Trophoblast cell (in vitro differentiated cells and primary cell): Measurements from ENCODE around the gene RASA3.

Source experiments
- DNase-seq, 2 donors: peaks; one replicate each; pipeline ENCODE4 v3.0.0-alpha.2; 2016
- H2AFZ ChIP-seq: 2 replicates; pipeline ENCODE4 v1.6.1; 2013; ENCODE audit warnings: low read length, moderate library complexity, mild to moderate bottlenecking; ENCODE audit not compliant: insufficient read depth, poor library complexity
- H2AK5ac ChIP-seq: 2 replicates; pipeline ENCODE4 v1.6.1; 2013; ENCODE audit warnings: mild to moderate bottlenecking, low read length
- H2BK120ac ChIP-seq: 2 replicates; pipeline ENCODE4 v1.6.1; 2013; ENCODE audit warnings: low read length, mild to moderate bottlenecking, moderate library complexity; ENCODE audit not compliant: insufficient read depth, poor library complexity
- H2BK12ac ChIP-seq: 2 replicates; pipeline ENCODE4 v1.6.1; 2013; ENCODE audit warnings: mild to moderate bottlenecking, low read length, moderate library complexity
- H2BK5ac ChIP-seq: 2 replicates; pipeline ENCODE4 v1.6.1; 2013; ENCODE audit warnings: low read length, low read depth, moderate library complexity, mild to moderate bottlenecking; ENCODE audit not compliant: poor library complexity
- H3K14ac ChIP-seq: 2 replicates; pipeline ENCODE4 v1.6.1; 2013; ENCODE audit warnings: mild to moderate bottlenecking, low read length
- H3K18ac ChIP-seq: 2 replicates; pipeline ENCODE4 v1.6.1; 2013; ENCODE audit warnings: mild to moderate bottlenecking, low read length
- H3K23ac ChIP-seq: 2 replicates; pipeline ENCODE4 v1.6.1; 2013; ENCODE audit warnings: low read length
- H3K27ac ChIP-seq: 2 replicates; pipeline ENCODE4 v1.5.1; 2013; ENCODE audit warnings: low read depth, mild to moderate bottlenecking, inconsistent platforms, low read length, moderate library complexity
- H3K27me3 ChIP-seq: 2 replicates; pipeline ENCODE4 v1.6.1; 2013; ENCODE audit warnings: inconsistent platforms, mild to moderate bottlenecking, low read length, moderate library complexity; ENCODE audit not compliant: insufficient read depth
- H3K36me3 ChIP-seq, 2 experiments: 1 replicate in 1 of 2; 2 replicates in 1 of 2; pipeline ENCODE4 v1.6.1; 2013; ENCODE audit warnings: low read length in 2 of 2, mild to moderate bottlenecking in 2 of 2, moderate library complexity in 1 of 2; ENCODE audit not compliant: insufficient read depth in 2 of 2, control insufficient read depth in 1 of 2
- H3K4ac ChIP-seq: 2 replicates; pipeline ENCODE4 v1.6.1; 2013; ENCODE audit warnings: low read depth, mild to moderate bottlenecking, low read length, moderate library complexity
- H3K4me1 ChIP-seq, 2 experiments: 1 replicate in 1 of 2; 2 replicates in 1 of 2; pipeline ENCODE4 v1.6.1; 2013; ENCODE audit warnings: low read length in 2 of 2, mild to moderate bottlenecking in 2 of 2, moderate library complexity in 1 of 2; ENCODE audit not compliant: insufficient read depth in 2 of 2, control insufficient read depth in 1 of 2
- H3K4me2 ChIP-seq: 2 replicates; pipeline ENCODE4 v1.6.1; 2013; ENCODE audit warnings: inconsistent platforms, mild to moderate bottlenecking, low read length, moderate library complexity
- H3K4me3 ChIP-seq: 2 replicates; pipeline ENCODE4 v1.5.1; 2013; ENCODE audit warnings: mild to moderate bottlenecking, low read depth, low read length, inconsistent platforms
- H3K79me1 ChIP-seq: one replicate; pipeline ENCODE4 v1.6.1; 2013; ENCODE audit warnings: low read length
- H3K79me2 ChIP-seq: 2 replicates; pipeline ENCODE4 v1.6.1; 2013; ENCODE audit warnings: low read length, mild to moderate bottlenecking; ENCODE audit not compliant: control insufficient read depth, insufficient read depth, poor library complexity
- H3K9ac ChIP-seq: 2 replicates; pipeline ENCODE4 v1.6.1; 2013; ENCODE audit warnings: mild to moderate bottlenecking, low read length
- H3K9me3 ChIP-seq: 2 replicates; pipeline ENCODE4 v1.6.1; 2013; ENCODE audit warnings: low read depth, mild to moderate bottlenecking, control low read depth, inconsistent platforms, low read length; ENCODE audit not compliant: insufficient read depth
- H4K12ac ChIP-seq: 2 replicates; pipeline ENCODE4 v1.6.1; 2013; ENCODE audit warnings: low read depth, mild to moderate bottlenecking, low read length, moderate library complexity
- H4K8ac ChIP-seq: 2 replicates; pipeline ENCODE4 v1.6.1; 2013; ENCODE audit warnings: low read depth, mild to moderate bottlenecking, low read length, moderate library complexity
- H4K91ac ChIP-seq: one replicate; pipeline ENCODE4 v1.6.1; 2013; ENCODE audit warnings: low read depth, mild to moderate bottlenecking, low read length, moderate library complexity
- WGBS: extraction: QIAGEN DNeasy Blood & Tissue Kit; methylation state at CpG from one replicate; pipeline ENCODE4 v1.1.7; 2013; ENCODE audit warnings: missing lambda C conversion rate; ENCODE audit not compliant: insufficient read length, insufficient coverage; ENCODE audit errors: extremely low coverage; 5-methylcytosine and 5-hydroxymethylcytosine counted together

RASA3 gene

GRCh38 chr13:113996081-113996911 is 136.1 kb downstream of the RASA3 start:
- Histone ChIP-seq H3K27ac (no peak overlapping the region), H2BK12ac (no peak overlapping the region), H2AK5ac (no peak overlapping the region), H4K8ac (no peak overlapping the region), H3K4ac (no peak overlapping the region), H3K4me2 (no peak overlapping the region), H3K9ac (no peak overlapping the region), H3K4me3 (no peak overlapping the region), H3K36me3 (peaks cover 29 to 41% of the 10 kb centered on the region in 2 experiments), H4K12ac (no peak overlapping the region), H2AFZ (no peak overlapping the region), H2BK5ac (no peak overlapping the region), H3K4me1 (no peaks in the 10 kb centered on the region), H3K14ac (no peak overlapping the region), H3K18ac (no peak overlapping the region), H3K79me1 (no peaks in the 10 kb centered on the region), H3K9me3 (peaks cover 6% of the 10 kb centered on the region), H3K79me2 (no peaks in the 10 kb centered on the region), H3K23ac (no peak overlapping the region), H4K91ac (no peak overlapping the region), H3K27me3 (no peaks in the 10 kb centered on the region), H2BK120ac (no peak overlapping the region)
- no peak for DNase-seq
- WGBS: no CpG with 5 or more reads among the region's 38 CpGs

GRCh38 chr13:113995051-113995601 is 137.3 kb downstream of the RASA3 start:
- no peak overlapping the region for H3K9ac ChIP-seq
- H3K4me1 ChIP-seq: no peaks in the 10 kb centered on the region
- H3K4me3 ChIP-seq: no peak overlapping the region
- peaks cover 12% of the 10 kb centered on the region for H3K9me3 ChIP-seq
- no peak overlapping the region for H3K4ac ChIP-seq
- no peak overlapping the region for H3K4me2 ChIP-seq
- H3K23ac ChIP-seq: no peak overlapping the region
- no peak overlapping the region for H3K18ac ChIP-seq
- no peak overlapping the region for H2AK5ac ChIP-seq
- no CpG with 5 or more reads among the region's 23 CpGs for WGBS
- no peak overlapping the region for H2AFZ ChIP-seq
- DNase-seq: no peak
- no peaks in the 10 kb centered on the region for H3K79me1 ChIP-seq
- H4K8ac ChIP-seq: no peak overlapping the region
- H4K91ac ChIP-seq: no peak overlapping the region
- H2BK5ac ChIP-seq: no peak overlapping the region
- no peak overlapping the region for H3K14ac ChIP-seq
- H2BK12ac ChIP-seq: no peak overlapping the region
- H3K27me3 ChIP-seq: no peaks in the 10 kb centered on the region
- no peak overlapping the region for H4K12ac ChIP-seq
- H2BK120ac ChIP-seq: no peak overlapping the region
- H3K27ac ChIP-seq: no peak overlapping the region
- peaks cover 34 to 44% of the 10 kb centered on the region in 2 experiments for H3K36me3 ChIP-seq
- H3K79me2 ChIP-seq: no peaks in the 10 kb centered on the region

- Histone ChIP-seq H3K23ac (no peak overlapping the region), H3K14ac (no peak overlapping the region), H3K79me2 (no peaks in the 10 kb centered on the region), H2BK5ac (no peak overlapping the region), H3K9me3 (peaks cover 23% of the 10 kb centered on the region), H3K4me3 (no peak overlapping the region), H4K91ac (no peak overlapping the region), H4K8ac (no peak overlapping the region), H3K27ac (no peak overlapping the region), H3K4me1 (no peaks in the 10 kb centered on the region), H3K27me3 (no peaks in the 10 kb centered on the region), H2BK120ac (no peak overlapping the region), H3K79me1 (no peaks in the 10 kb centered on the region), H3K9ac (no peak overlapping the region), H2AFZ (no peak overlapping the region), H3K4me2 (no peak overlapping the region), H3K18ac (no peak overlapping the region), H4K12ac (no peak overlapping the region), H3K4ac (no peak overlapping the region), H2BK12ac (no peak overlapping the region), H3K36me3 (peaks cover 35 to 37% of the 10 kb centered on the region in 2 experiments), H2AK5ac (no peak overlapping the region)
- no CpG with 5 or more reads among the region's 21 CpGs for WGBS
- no peak for DNase-seq
These were observed 140.0 kb downstream of the RASA3 start for GRCh38 chr13:113992276-113993005.

- Histone ChIP-seq H3K23ac (no peak overlapping the region), H4K8ac (no peak overlapping the region), H3K4me3 (no peak overlapping the region), H3K79me1 (no peaks in the 10 kb centered on the region), H3K4ac (no peak overlapping the region), H3K18ac (no peak overlapping the region), H3K4me1 (no peaks in the 10 kb centered on the region), H3K4me2 (no peak overlapping the region), H3K79me2 (no peaks in the 10 kb centered on the region), H2BK5ac (no peak overlapping the region), H3K14ac (no peak overlapping the region), H4K12ac (no peak overlapping the region), H2BK12ac (no peak overlapping the region), H3K27me3 (no peaks in the 10 kb centered on the region), H2AK5ac (no peak overlapping the region), H3K27ac (no peak overlapping the region), H3K9me3 (peaks cover 23% of the 10 kb centered on the region), H4K91ac (no peak overlapping the region), H2BK120ac (no peak overlapping the region), H3K36me3 (peaks cover 34 to 37% of the 10 kb centered on the region in 2 experiments), H3K9ac (no peak overlapping the region), H2AFZ (no peak overlapping the region)
- no CpG with 5 or more reads among the region's 11 CpGs for WGBS
- no peak for DNase-seq
These were observed 140.7 kb downstream of the RASA3 start for GRCh38 chr13:113991676-113992179.
